Measurements from ENCODE around the gene GRK2.

DNA sequence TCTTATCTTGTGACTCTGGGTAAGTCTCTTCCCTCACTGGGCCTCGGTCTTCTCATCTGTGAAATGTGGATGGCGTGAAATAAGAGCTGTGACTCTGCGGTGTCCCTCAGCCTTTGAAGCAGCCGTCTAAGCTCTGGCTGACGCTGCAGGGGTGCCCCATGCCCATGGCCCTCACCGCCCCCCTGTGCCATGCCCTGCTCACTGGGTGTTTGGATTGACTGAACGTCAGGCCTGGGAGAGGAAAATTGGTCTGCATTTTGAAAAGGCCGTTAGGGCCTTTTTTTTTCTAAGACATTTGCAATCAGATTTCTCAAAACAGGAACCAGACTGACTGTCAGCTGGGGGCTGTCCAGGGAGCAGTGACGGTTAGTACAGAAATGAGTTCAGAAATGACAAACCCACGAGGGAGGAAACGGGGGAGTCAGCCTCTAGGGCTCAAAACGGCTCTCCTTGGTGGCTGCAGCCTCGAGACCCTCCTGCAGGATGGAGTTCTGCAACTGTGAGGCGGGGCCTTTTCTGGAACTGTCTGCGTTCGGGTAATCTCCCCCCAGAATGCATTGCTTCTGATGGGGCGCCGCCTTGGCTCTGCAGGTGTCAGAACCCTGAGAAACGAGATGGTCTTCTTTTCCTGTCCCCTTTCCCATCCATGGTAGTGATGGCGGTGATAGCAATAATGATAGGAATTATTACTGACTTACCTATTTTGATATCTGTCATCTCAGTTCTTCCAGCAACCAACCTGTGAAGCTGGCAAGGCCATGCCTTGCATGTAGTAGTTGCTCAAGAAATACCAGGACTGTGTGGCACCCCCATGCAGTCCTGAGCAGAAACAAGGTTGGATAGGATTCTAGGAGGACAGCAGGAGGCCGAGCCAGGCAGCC, 2.0 kb downstream of the GRK2 start:
- TF ChIP-seq, protein P1, sequence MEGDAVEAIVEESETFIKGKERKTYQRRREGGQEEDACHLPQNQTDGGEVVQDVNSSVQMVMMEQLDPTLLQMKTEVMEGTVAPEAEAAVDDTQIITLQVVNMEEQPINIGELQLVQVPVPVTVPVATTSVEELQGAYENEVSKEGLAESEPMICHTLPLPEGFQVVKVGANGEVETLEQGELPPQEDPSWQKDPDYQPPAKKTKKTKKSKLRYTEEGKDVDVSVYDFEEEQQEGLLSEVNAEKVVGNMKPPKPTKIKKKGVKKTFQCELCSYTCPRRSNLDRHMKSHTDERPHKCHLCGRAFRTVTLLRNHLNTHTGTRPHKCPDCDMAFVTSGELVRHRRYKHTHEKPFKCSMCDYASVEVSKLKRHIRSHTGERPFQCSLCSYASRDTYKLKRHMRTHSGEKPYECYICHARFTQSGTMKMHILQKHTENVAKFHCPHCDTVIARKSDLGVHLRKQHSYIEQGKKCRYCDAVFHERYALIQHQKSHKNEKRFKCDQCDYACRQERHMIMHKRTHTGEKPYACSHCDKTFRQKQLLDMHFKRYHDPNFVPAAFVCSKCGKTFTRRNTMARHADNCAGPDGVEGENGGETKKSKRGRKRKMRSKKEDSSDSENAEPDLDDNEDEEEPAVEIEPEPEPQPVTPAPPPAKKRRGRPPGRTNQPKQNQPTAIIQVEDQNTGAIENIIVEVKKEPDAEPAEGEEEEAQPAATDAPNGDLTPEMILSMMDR (IDR thresholded peaks at IDR 0.05): no peak
- no peak for TF ChIP-seq EP300 (IDR thresholded peaks at IDR 0.05)
